Measurements from ENCODE around the gene KCTD18.

The KCTD18 gene

DNA sequence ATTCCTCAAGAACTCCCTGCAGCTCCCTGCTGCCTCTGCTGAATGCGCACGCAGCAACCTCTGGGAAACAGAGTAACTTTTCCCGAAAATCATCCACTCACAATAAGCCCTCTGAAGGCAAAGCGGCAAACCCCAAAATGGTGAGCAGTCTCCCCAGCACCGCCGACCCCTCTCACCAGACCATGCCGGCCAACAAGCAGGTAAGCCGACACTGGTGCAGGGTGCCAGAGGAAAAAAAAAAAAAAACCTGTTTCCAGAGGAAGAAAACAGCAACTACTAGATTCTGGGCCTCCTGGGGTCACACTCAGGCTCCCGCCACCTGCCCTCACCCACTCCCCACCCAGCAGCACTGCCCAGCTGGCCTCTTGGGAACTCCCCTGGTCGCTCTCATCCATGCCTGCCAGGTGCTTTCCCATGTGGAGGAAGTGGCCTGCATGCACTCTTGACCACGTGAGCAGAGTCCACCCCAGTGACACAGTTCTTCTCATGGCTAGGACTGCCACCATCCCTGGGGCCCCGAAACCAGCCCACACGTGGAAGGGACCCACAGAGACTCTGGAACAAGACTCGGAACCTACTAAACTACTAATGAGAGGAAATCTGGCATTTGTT, 36.9 kb downstream of the KCTD18 start:
- TF ChIP-seq GATA3 (IDR thresholded peaks at IDR 0.05; ENCODE audit: low read depth, low read length): no peak
- TF ChIP-seq GATA2 (IDR thresholded peaks at IDR 0.05; ENCODE audit: low read depth, low read length): no peak

GRCh38 chr2:200471928-200472645, 37.8 kb downstream of the KCTD18 start:
- TF ChIP-seq GATA2 (IDR thresholded peaks at IDR 0.05; ENCODE audit: low read depth, low read length): no peak
- no peak for TF ChIP-seq GATA3 (IDR thresholded peaks at IDR 0.05; ENCODE audit: low read depth, low read length)

DNA sequence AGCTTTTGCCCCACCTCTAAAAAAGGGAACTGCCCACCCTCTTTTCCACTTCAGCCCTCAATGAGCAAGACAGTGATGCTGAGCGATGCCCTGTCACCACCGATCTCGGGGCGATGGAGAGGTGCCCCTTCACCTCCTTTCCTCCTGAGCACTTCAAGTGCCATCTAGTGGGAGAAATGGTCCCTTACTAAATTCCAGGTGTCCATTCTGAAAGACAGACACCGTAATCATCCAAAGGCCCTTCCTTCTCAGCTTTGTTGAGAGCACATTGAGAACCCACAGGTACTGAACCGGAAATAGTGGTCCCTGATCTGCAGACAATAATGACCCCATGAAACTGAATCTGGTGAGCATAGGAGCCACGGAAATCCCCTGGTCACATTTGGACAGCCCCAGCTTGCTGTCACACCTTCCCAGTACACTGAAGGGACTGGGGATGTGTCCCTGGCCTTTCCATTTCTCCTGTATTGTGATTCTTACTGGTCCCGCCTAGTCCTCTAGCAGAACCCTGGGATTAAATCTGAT, 38.5 kb downstream of the KCTD18 start:
- TF ChIP-seq GATA2 (IDR thresholded peaks at IDR 0.05; ENCODE audit: low read depth, low read length): no peak
- no peak for TF ChIP-seq GATA3 (IDR thresholded peaks at IDR 0.05; ENCODE audit: low read depth, low read length)

- TF ChIP-seq GATA2 (IDR thresholded peaks at IDR 0.05; ENCODE audit: low read depth, low read length) (no peak), GATA3 (IDR thresholded peaks at IDR 0.05; ENCODE audit: low read depth, low read length) (no peak)
Observed at GRCh38 chr2:200470230-200470629, 39.6 kb downstream of the KCTD18 start.

DNA sequence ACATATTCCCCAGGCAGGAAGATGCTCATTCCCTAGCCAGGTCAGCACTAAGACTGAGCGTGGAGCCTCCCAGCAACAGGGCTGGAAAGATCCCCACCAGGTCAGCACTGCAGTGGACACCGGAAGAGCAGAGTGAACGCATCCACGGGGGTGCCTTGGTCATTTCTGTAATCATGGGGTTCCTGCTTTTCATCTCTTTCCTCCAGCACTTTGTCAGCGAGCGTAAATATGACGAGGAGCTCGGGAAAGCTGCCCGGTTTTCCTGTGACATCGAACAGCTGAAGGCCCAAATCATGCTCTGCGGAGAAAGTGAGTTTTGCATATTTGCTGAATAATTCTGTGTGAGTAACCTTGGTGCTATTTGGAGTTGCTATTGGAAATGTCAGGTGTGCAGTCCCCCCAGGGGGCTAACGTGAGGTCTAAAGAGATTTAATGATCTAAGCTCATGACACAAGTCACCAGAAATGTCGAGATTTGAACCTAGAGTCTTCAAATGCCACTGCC, 40.1 kb downstream of the KCTD18 start:
- no peak for TF ChIP-seq GATA2 (IDR thresholded peaks at IDR 0.05; ENCODE audit: low read depth, low read length)
- TF ChIP-seq GATA3 (IDR thresholded peaks at IDR 0.05; ENCODE audit: low read depth, low read length): no peak

DNA sequence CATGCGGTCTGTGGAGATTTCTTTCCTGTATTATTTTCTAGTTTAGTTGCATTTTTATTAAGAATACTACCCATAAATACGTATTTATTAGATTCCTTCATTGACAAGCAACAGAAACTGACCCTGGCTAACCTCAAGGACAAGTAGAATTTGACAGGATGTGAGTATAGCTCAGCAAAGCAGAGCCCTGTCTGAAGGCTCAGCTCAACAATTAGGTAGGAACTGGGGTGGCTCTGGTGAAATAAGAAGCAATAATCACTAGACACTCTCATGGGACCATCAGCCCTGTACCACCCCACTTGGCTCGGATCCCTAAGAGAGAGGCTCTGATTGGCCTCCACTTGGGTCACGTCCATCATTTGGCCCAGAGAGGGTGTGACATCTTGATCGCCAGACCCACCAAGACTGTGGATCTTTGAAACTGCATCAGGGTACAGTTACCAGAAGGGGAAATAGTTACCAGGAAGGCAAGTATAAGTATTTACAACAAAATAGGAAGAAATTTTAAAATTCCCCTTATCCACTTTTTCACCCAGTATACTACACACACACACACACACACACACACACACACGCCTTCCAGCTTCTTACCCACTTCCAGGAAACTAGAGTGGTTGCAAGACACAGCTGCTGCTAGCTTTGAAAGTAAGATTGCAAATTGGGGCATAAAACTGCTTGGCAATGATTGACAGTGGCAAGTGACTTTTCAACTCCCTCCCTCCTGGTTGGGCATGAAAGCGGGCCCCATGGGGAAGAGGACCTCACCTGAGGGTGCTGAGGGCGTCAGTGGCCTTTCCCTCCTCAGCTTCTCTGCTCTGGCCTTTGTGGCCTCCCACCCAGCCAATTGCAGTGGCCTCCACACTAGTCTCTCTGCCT, 41.8 kb downstream of the KCTD18 start:
- no peak for TF ChIP-seq GATA3 (IDR thresholded peaks at IDR 0.05; ENCODE audit: low read depth, low read length)

GRCh38 chr2:200466425-200467418, 43.1 kb downstream of the KCTD18 start:
- TF ChIP-seq GATA2 (IDR thresholded peaks at IDR 0.05; ENCODE audit: low read depth, low read length): no peak
- TF ChIP-seq GATA3 (IDR thresholded peaks at IDR 0.05; ENCODE audit: low read depth, low read length): no peak

DNA sequence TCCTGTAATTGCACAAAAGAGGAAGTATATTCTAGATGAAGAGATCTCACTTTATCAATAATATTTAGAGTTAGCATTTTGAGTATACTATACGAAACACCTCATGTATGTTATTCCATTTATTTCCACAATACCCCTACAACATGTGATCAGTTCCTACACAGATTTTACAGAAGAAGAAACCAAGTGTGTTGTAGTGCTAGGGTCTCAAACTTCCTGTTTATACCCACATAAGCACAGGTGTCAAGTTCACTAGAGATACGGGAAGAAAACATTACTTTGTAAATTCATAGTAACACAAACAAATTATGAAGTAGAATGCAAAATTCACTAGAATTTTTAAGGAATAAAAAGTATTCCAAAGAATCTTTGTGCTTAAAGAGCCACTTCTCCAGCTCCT, 46.4 kb downstream of the KCTD18 start:
- TF ChIP-seq GATA3 (IDR thresholded peaks at IDR 0.05; ENCODE audit: low read depth, low read length) (no peak), GATA2 (IDR thresholded peaks at IDR 0.05; ENCODE audit: low read depth, low read length) (no peak)

GRCh38 chr2:200461846-200462710, 47.8 kb downstream of the KCTD18 start:
- no peak for TF ChIP-seq GATA3 (IDR thresholded peaks at IDR 0.05; ENCODE audit: low read depth, low read length)

GRCh38 chr2:200459101-200459500, 50.8 kb downstream of the KCTD18 start:
- TF ChIP-seq GATA2 (IDR thresholded peaks at IDR 0.05; ENCODE audit: low read depth, low read length) (no peak), GATA3 (IDR thresholded peaks at IDR 0.05; ENCODE audit: low read depth, low read length) (no peak)

GRCh38 chr2:200456567-200456966, 53.3 kb downstream of the KCTD18 start:
- no peak for TF ChIP-seq GATA3 (IDR thresholded peaks at IDR 0.05; ENCODE audit: low read depth, low read length)
- TF ChIP-seq GATA2 (IDR thresholded peaks at IDR 0.05; ENCODE audit: low read depth, low read length): no peak

GRCh38 chr2:200455958-200456421, 53.9 kb downstream of the KCTD18 start:
- TF ChIP-seq GATA2 (IDR thresholded peaks at IDR 0.05; ENCODE audit: low read depth, low read length): no peak
- TF ChIP-seq GATA3 (IDR thresholded peaks at IDR 0.05; ENCODE audit: low read depth, low read length): no peak
